NCI-H524 (cell line): ENCODE measurements around the gene GALNT15.

ENCODE experiments used
- DNase-seq, 2 experiments: peaks; one replicate each; lab custom pipeline; 2025; lab: John Stamatoyannopoulos, UW

GALNT15 gene

DNA sequence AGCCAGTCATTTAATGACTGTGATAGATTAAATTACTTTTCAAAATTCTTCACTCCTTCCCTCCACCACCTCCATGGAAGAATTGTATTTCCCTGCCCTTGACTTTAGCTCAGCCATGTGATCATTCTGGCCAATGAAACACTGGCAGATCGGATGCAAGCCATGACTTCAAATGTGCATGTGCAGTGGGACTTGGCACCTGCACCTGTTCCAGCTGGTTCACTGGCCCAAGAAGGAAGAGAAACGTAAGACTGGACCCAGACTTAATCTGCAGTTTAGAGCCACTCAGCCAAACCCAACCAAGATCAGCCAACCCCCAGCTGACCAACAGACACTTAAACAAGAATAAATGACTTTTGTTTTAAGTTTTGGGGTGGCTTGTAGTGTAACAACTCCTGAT lies 78.5 kb downstream of the GALNT15 start:
- no peak for DNase-seq

- no peak for DNase-seq
Measured at GRCh38 chr3:16253601-16254000, 79.1 kb downstream of the GALNT15 start.

GRCh38 chr3:16254916-16255315 lies 80.4 kb downstream of the GALNT15 start:
- no peak for DNase-seq

DNA sequence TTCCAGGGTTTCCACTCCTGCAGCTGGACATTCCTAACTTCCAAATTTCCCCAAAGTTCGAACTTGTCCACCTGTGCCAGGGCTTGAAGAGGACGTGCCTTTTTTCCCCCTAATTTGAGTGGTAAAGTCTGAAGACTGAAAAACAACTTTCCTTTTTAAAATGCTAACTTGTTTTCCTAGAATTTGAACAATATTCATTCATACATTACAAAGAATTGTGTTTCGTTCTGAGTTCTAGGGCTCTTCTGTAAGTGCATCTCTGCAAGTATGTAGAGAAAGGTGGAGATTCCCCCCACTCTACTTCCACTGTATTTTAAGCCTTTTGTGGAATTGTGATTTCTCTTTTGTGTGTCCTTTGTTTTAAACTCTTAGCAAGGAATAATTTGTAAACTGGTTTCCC lies 80.8 kb downstream of the GALNT15 start:
- no peak for DNase-seq

DNA sequence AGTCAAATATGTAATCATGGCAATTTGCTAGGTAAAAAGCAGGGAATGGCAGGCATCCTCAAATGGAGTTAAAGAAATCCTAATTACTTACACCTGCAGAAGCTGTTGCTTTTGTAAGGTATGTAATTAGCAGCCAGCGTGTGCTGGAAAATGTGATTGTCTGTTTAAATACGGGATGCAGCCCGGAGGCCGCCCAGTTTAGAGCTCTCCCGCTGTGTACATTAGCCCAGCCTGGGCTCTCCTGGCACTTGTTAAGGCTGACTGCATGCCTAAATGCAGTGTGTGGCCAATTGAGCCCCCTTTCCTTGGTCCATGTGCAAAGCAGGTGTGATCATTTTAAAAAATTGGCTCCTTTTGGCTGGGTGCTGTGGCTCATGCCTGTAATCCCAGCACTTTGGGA lies 81.2 kb downstream of the GALNT15 start:
- no peak for DNase-seq

DNA sequence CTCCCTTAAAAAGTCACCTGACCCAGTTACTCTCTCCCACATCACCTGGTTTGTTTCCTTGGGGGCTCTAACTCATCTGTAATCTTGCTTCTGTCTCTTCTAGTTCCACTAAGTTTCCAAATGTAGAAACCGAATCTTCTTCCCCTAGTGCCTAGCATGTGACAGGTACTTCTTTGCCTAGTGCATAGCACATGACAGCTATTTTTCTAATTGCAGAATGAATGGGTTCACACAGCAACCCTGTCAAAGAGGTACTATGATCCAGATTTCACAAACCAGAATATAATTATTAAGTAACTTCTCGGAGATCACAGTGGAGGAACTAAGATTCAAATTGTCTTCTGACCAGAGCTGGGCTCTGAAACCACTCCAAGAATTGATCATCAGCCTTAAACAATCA lies 82.8 kb downstream of the GALNT15 start:
- DNase-seq = no peak

DNA sequence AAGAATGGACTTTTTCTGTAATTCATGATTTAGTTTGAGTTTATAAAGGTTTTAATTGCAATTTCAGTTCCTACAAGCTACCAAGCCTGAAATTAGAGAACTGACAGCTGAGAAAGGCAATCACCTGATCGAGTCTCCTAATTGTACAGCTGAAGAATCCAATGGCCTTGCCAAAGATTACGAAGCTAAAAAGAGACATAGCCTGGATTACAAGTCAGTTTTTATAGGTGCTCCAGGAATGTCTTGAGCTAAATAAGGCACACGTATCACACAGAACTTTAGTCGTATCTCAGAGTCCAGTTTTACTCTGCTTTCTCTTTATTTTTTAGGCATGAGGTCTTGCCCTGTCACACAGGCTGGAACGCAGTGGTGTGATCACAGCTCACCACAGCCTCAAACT lies 83.7 kb downstream of the GALNT15 start:
- no peak for DNase-seq

DNA sequence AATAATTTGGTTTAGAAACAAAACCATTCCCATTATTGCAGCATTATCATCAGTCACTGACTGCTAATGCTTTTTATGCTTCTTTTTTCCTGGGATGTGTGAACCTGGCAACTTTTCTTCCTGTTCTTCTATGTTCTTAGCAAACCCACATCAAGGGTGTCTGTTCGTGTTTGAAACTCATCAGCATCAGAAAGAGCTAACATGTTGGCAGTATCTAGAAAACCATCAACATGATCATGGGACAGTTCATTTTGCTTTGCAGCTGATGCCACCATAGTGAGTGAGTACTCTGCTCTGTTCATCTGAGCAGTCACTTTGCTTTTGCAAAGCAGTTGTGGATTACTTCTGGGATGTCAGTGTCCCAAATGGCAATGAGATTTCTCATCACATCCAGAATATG lies 84.4 kb downstream of the GALNT15 start:
- no peak for DNase-seq

- no peak for DNase-seq
Measured at GRCh38 chr3:16260046-16260445, 85.6 kb downstream of the GALNT15 start.

- no peak for DNase-seq
Measured at GRCh38 chr3:16262174-16262573, 87.7 kb downstream of the GALNT15 start.

- DNase-seq = peak; percentile 17 to 44
Measured at GRCh38 chr3:16264174-16264707, 89.8 kb downstream of the GALNT15 start.

- DNase-seq = peak; percentile 93 to 99
Measured at GRCh38 chr3:16264708-16265454, 90.4 kb downstream of the GALNT15 start, which contains the start of the genes DPH3 and OXNAD1. DPH3 (minus strand) TSS chr3:16264943; CDS start chr3:16264876, 67 bp downstream. OXNAD1 (plus strand) TSS chr3:16265212; CDS start chr3:16270953, 5,741 bp downstream.

DNA sequence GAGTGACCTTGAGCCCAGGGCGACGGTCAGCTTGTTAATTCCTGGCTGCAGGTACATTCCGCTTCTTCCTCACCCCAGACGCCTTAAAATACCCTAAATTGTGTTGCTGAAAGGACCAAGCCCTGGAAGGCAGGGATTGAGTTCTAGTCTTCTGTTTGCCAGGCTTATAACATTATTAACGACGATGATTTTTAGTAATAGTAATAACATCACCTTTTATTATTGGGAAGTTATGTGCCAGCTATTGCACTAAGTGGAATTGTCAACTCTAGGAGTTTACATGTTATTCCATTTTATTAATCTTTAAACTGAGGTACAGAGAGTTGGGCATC lies 90.9 kb downstream of the GALNT15 start:
- no peak for DNase-seq

DNA sequence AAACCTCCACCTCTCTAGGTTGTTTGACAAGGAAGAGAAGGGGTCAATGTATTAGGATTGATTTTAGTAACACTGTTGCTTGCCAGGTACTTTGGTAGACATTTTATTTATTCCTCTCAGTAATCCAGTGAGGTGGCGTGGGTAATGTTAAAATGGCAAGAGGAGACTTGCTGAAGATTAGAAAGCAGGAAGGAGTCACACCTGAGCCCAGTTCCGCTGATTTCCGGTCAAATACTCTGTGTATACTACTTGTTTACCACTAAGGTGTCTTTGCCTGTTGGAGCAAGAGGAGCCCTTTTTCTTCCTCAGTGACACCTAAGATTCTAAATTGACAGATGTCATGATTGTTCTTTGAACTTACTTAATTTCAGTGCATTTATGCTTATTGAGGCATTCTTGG lies 92.2 kb downstream of the GALNT15 start:
- DNase-seq = no peak

DNA sequence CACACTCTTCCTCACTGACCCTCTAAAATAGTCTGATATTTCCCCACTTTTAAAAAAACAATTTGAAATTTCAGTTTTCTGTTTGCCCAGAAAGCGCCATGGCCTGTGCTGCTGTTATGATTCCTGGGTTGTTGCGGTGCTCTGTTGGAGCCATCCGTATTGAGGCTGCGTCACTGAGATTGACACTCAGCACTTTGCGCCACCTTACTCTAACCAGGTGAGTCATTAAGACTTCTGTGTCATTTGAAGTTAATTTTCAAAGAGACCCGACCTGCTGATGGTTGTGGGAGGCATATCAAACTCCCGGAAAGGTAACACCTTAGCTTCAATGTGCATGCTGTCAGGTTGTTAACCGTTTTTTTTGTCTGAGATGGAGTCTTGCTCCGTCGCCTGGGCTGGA lies 96.4 kb downstream of the GALNT15 start:
- DNase-seq = no peak

DNA sequence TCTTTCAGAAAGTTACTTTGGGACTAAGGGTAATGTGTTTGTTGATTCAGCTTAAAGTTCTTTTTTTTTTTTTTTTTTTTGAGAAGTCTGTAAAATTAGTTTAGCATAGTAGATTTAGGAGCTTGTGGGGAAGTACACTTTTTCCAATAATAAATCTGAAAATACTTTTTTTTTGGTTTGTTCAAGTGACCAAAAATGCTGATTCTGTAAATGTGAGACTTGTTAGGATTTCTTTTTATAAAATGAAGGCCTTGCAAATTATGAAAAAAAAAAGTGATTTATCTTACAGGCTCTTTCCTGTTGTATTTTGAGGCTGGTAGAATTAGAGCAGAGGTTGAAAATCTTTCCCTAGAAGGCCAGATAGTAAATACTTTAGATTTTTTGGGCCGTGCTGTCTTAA lies 98.1 kb downstream of the GALNT15 start:
- DNase-seq = no peak

GRCh38 chr3:16273867-16274266 lies 99.4 kb downstream of the GALNT15 start:
- DNase-seq = no peak

- no peak for DNase-seq
Measured at GRCh38 chr3:16277471-16277870, 103.0 kb downstream of the GALNT15 start.

DNA sequence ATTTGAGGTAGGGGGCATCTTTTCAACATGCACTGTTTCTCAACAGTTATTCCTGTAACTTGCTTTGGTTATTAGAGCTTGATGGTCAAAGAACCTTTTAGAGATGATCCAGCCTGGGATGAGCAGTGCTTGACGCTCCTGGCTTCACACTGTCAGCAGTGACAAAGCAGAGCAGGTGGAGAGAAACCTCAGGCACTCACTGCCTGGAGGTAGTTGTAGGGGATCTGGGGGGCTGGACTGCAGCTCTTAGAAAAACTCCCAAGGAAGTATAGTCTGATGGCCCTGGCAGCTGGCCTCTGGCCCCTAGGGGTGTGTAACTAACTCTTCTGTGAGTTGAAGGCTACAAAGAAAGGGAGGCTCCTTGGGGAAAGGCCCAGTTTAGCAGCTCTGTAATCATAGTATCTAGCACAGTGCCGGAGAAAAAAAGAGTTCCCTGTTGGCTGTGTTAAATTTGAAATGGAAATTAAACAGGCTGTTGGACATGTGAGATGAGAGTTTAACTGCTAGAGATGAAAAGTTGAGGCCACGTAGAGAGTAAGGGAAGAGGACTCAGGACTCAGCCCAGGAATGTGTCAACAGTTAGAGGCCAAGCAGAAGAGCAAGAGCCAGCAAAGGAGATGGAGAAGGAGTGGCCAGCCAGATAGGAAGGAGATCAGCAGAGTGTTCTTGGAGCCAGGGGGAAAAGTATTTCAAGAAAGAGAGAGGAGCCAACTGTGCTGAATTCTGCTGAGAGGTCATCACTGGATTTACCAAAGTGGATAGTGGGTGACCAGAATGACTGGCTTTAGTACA lies 104.7 kb downstream of the GALNT15 start:
- no peak for DNase-seq

- DNase-seq = no peak
Measured at GRCh38 chr3:16280671-16281070, 106.2 kb downstream of the GALNT15 start.
